Panc1 (cell line): Measurements from ENCODE around the gene CMYA5. TPM values are rescaled to one million over a fixed set of nuclear protein-coding genes. Genes with fewer than 3 reads are reported as not detected.

ENCODE experiments used
- ATAC-seq: fragments of 200-7000 bp; cut with Tn5 transposase; 2 replicates; pipeline ENCODE4 v1.9.1; 2020; ENCODE audit warnings: mild to moderate bottlenecking, moderate library complexity
- BruUV-seq: library from RNA; stranded (reverse); fragments of 400-500 nt; replicated peaks from 2 replicates; lab custom pipeline; 2021; lab: Mats Ljungman, UMichigan
- CTCF ChIA-PET: fragments of 300-600 bp; sonication (Branson Sonifier 250); formaldehyde crosslinking; loops from one replicate; lab custom pipeline; 2022; ENCODE audit warnings: antibody characterized with exemption; lab: Charles Lee
- POLR2A ChIA-PET: fragments of 300-600 bp; sonication (Branson Sonifier 250); formaldehyde crosslinking; loops from one replicate; lab custom pipeline; 2022; ENCODE audit warnings: antibody characterized with exemption; lab: Charles Lee
- DNase-seq: peaks from one replicate; pipeline ENCODE4 v3.0.0-alpha.2; 2010; ENCODE audit warnings: low read depth, low spot score
- H3K27ac ChIP-seq: 2 replicates; pipeline ENCODE4 v1.5.1; 2011; ENCODE audit warnings: mild to moderate bottlenecking, low read length, inconsistent platforms
- H3K27me3 ChIP-seq: fragments of 200-500 bp; sonication (Bioruptor generic); 2 replicates; pipeline ENCODE4 v1.6.0; 2014; ENCODE audit warnings: low read length, inconsistent platforms; ENCODE audit not compliant: control insufficient read depth, insufficient read depth
- H3K36me3 ChIP-seq: fragments of 200-500 bp; sonication (Bioruptor generic); 2 replicates; pipeline ENCODE4 v1.5.1; 2014; ENCODE audit warnings: inconsistent platforms, mild to moderate bottlenecking, low read length, moderate library complexity; ENCODE audit not compliant: control insufficient read depth, insufficient read depth
- H3K4me1 ChIP-seq: 2 replicates; pipeline ENCODE4 v1.5.1; 2011; ENCODE audit warnings: inconsistent platforms, mild to moderate bottlenecking, low read length, moderate library complexity; ENCODE audit not compliant: control insufficient read depth, insufficient read depth
- H3K4me3 ChIP-seq, 2 experiments: 2 replicates each; pipeline ENCODE4 v1.5.1; 2011 to 2012; ENCODE audit warnings: low read depth in 2 of 2, low read length in 2 of 2, mild to moderate bottlenecking in 2 of 2, inconsistent platforms in 1 of 2, moderate library complexity in 1 of 2
- H3K9me3 ChIP-seq: fragments of 200-500 bp; sonication (Bioruptor generic); 2 replicates; pipeline ENCODE4 v1.5.1; 2014; ENCODE audit warnings: low read depth, mild to moderate bottlenecking, inconsistent platforms, low read length, moderate library complexity; ENCODE audit not compliant: control insufficient read depth, insufficient read depth
- CTCF ChIP-seq: fragments of 450-650 bp; IDR thresholded peaks from 2 replicates; pipeline ENCODE4 v1.5.1; 2017; ENCODE audit warnings: mild to moderate bottlenecking
- POLR2AphosphoS5 ChIP-seq: IDR thresholded peaks from 2 replicates; pipeline ENCODE4 v1.6.1; 2012; ENCODE audit warnings: mild to moderate bottlenecking, low read depth, low read length, moderate library complexity
- SIN3A ChIP-seq: IDR thresholded peaks from 2 replicates; pipeline ENCODE4 v1.6.1; 2012; ENCODE audit warnings: low read depth, mild to moderate bottlenecking, low read length, moderate library complexity, borderline replicate concordance; ENCODE audit not compliant: insufficient read depth
- TCF7L2 ChIP-seq: IDR thresholded peaks from 2 replicates; pipeline ENCODE4 v1.6.1; 2011; ENCODE audit warnings: mild to moderate bottlenecking, low read depth, low read length, inconsistent platforms
- in situ Hi-C: cut with HindIII; loops from 2 replicates; pipeline ENCODE4 v1.10.0; 2016; ENCODE audit warnings: low sequenced_read_pairs, low pct_unique_long_range_greater_than_20kb
- intact Hi-C: fragments of 100-400 bp; cut with micrococcal nuclease; formaldehyde crosslinking; loops from one replicate; pipeline ENCODE4 v1.10.0; 2022; ENCODE audit not compliant: unreplicated experiment
- total RNA-seq: library from RNA; stranded (reverse); gene quantifications from one replicate; pipeline ENCODE4 v1.2.1, GENCODE V29; 2021; ENCODE audit not compliant: unreplicated experiment
- TF ChIP-seq, protein P1 (sequence below), 2 experiments: IDR thresholded peaks; 2 replicates each; pipeline ENCODE4 v1.6.1; 2011 to 2012; ENCODE audit warnings: low read depth in 2 of 2, control low read depth in 1 of 2, low read length in 1 of 2, mild to moderate bottlenecking in 1 of 2, moderate library complexity in 1 of 2; ENCODE audit not compliant: insufficient read depth in 1 of 2

Gene CMYA5
- total RNA-seq, 1 experiment from 2014 or later = 0.31 TPM

DNA sequence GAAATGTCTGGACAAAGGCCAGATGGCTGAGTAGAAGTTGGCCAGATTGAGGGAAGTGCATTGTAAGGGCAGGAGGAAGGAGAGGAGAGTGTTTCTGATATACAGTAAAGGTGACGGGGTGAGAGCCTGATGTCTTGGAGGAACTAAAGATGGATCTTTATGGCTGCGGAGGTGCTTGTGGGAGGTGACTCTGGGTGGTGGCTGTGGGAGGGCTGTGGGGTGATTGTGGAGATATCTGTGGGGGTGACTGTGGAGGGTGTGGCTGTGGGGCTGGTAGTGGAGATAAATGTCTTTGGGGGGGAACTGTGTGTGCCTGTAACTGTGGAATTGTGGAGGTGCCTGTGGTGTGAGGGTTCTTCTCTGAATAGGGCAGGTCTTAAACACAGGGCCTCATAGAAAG is 121.4 kb downstream of the CMYA5 start:
- intact Hi-C loops = no loop called here
- no peak for ATAC-seq
- DNase-seq = no peak
- Histone ChIP-seq H3K36me3 (no peaks in the 10 kb centered on the region), H3K4me3 (no peak overlapping the region), H3K27me3 (peaks cover 11% of the 10 kb centered on the region; the same call in 1 of the 2 replicates), H3K9me3 (no peaks in the 10 kb centered on the region), H3K4me1 (no peaks in the 10 kb centered on the region), H3K27ac (no peak overlapping the region)
- in situ Hi-C loops = no loop called here
- BruUV-seq = no TSS peak
- ChIA-PET POLR2A (no interaction called here), CTCF (no interaction called here)
- no peak for TF ChIP-seq POLR2AphosphoS5
- TF ChIP-seq CTCF = no peak

DNA sequence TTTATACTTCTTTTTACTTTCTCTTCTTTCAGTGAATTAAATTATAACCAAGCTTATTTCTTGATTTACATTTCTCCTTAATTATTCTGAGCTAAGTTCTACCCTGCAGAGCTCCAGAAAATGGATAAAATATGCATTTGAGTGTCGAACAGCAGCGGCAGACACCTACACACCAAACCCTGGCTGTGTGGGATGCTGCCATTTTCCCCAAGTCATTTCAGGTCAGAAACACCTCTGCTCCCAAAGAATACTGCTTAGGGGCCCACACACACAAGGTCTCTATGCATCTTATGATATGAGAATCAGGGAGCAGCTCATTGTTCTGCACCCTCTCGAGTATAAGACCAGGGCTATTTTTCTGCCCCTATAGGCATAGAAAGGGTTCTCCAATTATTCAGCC is 122.3 kb downstream of the CMYA5 start:
- no peak for ATAC-seq
- TF ChIP-seq TCF7L2 = no peak
- no peak for TF ChIP-seq POLR2AphosphoS5
- TF ChIP-seq, protein P1, sequence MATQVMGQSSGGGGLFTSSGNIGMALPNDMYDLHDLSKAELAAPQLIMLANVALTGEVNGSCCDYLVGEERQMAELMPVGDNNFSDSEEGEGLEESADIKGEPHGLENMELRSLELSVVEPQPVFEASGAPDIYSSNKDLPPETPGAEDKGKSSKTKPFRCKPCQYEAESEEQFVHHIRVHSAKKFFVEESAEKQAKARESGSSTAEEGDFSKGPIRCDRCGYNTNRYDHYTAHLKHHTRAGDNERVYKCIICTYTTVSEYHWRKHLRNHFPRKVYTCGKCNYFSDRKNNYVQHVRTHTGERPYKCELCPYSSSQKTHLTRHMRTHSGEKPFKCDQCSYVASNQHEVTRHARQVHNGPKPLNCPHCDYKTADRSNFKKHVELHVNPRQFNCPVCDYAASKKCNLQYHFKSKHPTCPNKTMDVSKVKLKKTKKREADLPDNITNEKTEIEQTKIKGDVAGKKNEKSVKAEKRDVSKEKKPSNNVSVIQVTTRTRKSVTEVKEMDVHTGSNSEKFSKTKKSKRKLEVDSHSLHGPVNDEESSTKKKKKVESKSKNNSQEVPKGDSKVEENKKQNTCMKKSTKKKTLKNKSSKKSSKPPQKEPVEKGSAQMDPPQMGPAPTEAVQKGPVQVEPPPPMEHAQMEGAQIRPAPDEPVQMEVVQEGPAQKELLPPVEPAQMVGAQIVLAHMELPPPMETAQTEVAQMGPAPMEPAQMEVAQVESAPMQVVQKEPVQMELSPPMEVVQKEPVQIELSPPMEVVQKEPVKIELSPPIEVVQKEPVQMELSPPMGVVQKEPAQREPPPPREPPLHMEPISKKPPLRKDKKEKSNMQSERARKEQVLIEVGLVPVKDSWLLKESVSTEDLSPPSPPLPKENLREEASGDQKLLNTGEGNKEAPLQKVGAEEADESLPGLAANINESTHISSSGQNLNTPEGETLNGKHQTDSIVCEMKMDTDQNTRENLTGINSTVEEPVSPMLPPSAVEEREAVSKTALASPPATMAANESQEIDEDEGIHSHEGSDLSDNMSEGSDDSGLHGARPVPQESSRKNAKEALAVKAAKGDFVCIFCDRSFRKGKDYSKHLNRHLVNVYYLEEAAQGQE (IDR thresholded peaks at IDR 0.05; ENCODE audit: insufficient read depth in 1 of 2, low read depth in 2 of 2, low read length in 1 of 2) = no peak
- TF ChIP-seq CTCF = no peak
- TF ChIP-seq SIN3A = no peak
- in situ Hi-C loops (no loop called here), intact Hi-C loops (no loop called here)
- no TSS peak for BruUV-seq
- Histone ChIP-seq H3K27me3 (peaks cover 11% of the 10 kb centered on the region), H3K9me3 (no peaks in the 10 kb centered on the region), H3K27ac (no peak overlapping the region), H3K36me3 (no peaks in the 10 kb centered on the region), H3K4me1 (no peaks in the 10 kb centered on the region), H3K4me3 (no peak overlapping the region)
- DNase-seq = no peak
- ChIA-PET CTCF (no interaction called here), POLR2A (no interaction called here)

GRCh38 chr5:79814699-79815098 is 125.1 kb downstream of the CMYA5 start:
- intact Hi-C loops = no loop called here
- H3K9me3 ChIP-seq = no peaks in the 10 kb centered on the region
- BruUV-seq = no TSS peak
- no peaks in the 10 kb centered on the region for H3K4me1 ChIP-seq
- peaks cover 13% of the 10 kb centered on the region for H3K27me3 ChIP-seq
- no peak for TF ChIP-seq TCF7L2
- TF ChIP-seq, protein P1 (IDR thresholded peaks at IDR 0.05; ENCODE audit: insufficient read depth in 1 of 2, low read depth in 2 of 2, low read length in 1 of 2) = no peak
- no peak for TF ChIP-seq SIN3A
- no peak for TF ChIP-seq CTCF
- TF ChIP-seq POLR2AphosphoS5 = no peak
- no peak overlapping the region for H3K4me3 ChIP-seq
- no peak for DNase-seq
- no peak for ATAC-seq
- H3K36me3 ChIP-seq = no peaks in the 10 kb centered on the region
- CTCF ChIA-PET = no interaction called here
- H3K27ac ChIP-seq = no peak overlapping the region
- in situ Hi-C loops = no loop called here
- POLR2A ChIA-PET = no interaction called here
